HG03108 (cell line): ENCODE results near the gene NSUN7.

Source experiments
- ATAC-seq: cut with Tn5 transposase; IDR thresholded peaks from one replicate; pipeline ENCODE4 v1.9.1; 2021; ENCODE audit warnings: moderate library complexity; ENCODE audit not compliant: unreplicated experiment

Gene NSUN7

DNA sequence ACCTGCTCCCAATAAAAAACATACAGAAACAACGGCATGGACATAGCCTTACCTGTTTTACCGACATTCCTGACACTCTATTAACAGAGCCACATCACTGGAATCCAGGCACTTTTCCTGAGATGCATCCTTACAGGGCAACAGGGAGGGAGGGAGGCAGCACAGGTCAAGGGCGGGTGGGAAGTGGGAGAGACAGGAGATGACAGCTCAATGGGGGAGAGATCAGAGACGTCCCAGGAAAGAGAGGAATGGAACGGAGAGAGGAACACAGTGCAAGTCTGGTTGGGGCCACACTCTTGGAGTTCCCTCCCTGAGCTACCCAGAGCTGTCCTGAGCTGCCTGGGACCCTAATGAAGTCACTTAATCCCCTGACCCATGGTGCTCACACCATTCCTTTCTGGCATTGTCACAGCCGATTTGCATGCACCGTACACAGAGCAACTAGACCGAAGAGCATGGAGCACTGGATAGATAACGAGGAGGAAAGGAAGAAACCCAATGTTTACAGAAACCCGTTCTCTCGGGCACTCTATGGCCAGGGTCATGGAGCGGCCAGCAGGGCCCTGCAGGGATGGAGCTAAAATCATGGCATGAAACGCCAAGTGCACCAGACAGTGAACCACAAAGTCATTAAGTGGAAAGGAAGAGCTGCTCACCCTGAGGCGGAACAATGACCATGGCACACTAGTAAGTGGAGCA is 93.1 kb downstream of the NSUN7 start:
- ATAC-seq, result no peak

DNA sequence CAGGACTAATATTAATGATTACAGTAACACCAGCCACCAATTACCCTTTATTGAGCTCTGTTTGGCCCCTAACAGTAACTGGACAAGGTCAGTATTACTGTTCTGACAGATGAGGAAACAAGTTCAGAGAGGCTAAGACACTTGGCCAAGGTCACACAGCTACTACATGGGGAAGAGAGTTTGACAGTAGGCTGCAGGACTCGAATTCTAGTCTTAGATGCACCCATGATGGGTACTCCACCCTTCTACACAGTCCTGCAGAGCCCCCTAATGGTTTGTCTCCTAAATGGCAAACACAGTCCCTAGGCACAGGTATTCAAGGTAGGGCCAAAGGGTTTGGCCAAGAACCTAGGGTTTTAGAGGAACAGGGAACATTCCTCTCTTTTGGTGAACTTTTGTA is 93.9 kb downstream of the NSUN7 start:
- peak; percentile 41 for ATAC-seq

DNA sequence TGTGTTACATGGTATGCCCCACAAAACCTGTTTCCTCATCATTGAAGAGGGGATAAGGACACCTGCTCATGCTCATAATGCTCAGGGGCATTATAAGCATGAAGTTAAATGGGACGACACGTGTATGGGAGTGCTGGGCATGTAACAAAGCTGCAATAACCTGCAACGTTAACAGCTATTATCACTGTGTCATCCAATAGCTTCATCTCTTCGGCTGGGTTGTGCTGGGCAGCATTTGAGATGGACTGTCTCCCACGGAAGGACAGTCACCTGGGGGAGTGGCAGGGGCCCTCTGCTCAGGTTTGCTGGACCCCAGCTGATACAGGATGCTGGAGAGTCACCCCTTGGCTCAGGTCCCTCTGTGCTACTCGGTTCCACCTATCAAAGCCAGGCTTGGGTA is 94.5 kb downstream of the NSUN7 start:
- ATAC-seq, result no peak

DNA sequence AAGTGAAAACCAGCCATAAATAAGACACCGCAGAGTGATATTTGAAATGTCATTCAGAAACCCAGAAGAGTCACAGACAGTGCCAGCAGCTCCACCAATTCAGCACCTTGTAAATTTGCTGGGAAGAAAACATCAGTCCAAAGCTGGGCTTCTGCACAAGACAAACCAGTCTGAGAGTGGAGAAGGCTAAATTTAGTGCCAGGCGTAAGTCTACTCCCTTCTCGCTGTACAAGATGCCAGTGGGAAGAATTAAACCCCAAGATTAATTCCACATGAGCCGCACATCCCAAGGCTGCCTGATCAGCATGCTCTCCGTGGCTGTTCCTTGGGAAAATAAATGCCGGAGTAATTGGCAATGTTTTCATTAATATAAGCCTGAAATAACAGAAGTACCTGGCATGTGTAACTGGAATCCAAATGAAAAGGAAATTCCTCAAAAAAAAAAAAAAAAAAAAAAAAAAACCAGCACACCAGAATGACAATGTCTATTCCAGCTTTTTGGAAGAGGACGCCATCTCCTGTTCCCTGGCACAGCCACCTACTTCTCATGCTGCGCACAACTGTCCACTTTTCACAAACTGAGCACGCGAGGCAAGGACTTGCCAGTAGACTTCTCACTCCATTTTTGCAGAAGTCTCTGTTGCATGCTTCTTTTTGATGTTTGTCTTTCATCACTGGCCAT is 95.5 kb downstream of the NSUN7 start:
- no peak for ATAC-seq

DNA sequence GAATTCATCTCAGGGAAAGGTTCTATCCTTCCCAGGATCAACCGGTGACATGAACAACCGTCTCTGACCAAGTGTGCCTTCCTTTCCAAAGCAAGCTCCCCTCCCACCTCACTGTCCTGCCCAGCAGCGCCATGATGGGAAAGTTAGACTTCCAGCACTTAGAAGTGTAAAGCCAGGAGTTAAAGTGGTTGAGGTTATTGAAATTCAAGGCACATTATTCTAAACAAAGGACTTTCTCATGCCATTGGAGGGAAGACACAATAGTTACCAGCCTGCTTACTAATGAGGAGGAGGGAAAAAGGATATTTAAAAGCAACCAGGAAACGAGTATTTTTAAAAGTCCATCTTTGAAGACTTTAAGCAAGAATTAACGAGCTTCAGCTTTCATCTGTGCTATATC is 96.8 kb downstream of the NSUN7 start:
- no peak for ATAC-seq

DNA sequence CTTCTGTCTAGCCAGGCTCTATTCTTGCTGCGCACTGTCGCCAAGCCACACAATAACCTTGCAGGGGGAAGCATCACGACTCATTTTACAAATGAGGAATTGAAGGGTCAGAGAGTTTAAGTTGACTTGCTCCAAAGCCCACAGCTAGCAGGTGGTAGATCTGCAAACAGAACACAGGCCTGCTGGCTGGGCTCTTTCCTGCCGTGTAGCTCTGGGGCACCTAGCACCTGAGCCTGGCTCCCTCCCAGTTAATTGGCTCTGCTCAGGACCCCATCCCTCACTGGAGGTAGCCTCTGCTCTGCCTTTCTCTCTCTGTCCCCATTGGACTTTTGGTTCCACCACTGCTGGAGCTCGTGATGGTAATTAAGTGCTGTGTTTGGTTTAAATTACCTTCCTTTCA is 98.5 kb downstream of the NSUN7 start:
- ATAC-seq, result no peak

DNA sequence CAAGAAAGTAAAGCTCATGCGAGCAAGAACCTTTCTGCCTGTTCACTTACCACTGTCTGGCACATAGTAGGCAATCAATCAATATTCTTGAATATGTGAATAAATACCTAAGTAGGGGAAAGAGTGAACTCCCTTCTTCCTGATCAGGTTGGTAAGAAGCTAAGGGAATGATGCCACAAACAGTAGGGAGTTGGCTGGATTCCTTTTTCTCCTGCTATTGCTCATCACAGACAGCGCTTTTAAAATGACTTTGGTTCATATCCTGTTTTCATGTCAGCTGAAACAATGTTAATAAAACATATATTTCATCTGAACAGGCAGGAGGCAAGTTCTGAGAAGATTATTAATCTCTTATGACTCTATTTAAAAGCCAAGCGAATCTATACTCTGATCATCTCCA is 99.2 kb downstream of the NSUN7 start:
- no peak for ATAC-seq

DNA sequence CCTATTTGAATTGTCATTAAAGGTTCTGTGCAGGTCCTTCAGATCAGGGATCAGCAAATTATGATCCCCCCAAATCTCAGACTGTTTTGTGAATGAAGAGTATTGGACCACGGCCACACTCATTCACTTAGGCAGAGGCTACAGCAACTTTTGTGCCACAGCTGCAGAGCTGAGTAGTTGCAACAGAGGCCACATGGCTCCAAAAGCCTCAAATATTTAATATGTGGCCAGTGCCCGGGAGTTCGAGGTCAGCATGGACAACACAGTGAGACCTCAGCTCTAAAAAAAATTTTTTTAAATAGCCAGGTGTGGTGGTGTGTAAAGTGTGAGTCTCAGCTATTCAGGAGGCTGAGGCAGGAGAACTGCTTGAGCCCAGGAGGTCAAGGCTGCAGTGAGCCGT is 100.7 kb downstream of the NSUN7 start:
- ATAC-seq, result no peak

DNA sequence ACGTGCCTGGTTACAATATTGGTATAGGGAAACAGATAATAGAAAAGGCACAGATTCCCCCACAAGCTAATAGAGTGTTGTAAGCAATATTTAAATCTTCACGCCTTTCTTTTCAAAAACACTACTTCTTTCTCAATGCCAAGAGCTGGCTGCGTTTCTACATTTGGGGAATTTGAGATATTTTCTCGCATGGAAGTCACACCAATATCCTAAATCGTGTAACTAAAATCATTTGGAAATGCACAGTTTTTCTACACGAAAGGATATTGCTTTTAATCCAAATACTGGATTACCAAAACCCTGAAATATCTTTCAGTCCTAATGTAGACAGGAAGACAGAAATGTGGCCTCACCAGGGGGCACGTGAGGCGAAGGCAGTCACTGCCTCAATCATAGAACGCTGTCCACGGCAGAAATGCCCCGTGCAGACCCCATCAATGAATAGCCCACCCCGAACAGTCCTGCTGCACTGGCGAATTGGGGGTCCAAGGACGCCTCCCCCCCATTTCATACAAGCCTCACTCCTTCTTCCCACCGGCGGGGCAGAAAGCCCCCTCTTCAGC is 106.6 kb downstream of the NSUN7 start:
- ATAC-seq, result no peak

DNA sequence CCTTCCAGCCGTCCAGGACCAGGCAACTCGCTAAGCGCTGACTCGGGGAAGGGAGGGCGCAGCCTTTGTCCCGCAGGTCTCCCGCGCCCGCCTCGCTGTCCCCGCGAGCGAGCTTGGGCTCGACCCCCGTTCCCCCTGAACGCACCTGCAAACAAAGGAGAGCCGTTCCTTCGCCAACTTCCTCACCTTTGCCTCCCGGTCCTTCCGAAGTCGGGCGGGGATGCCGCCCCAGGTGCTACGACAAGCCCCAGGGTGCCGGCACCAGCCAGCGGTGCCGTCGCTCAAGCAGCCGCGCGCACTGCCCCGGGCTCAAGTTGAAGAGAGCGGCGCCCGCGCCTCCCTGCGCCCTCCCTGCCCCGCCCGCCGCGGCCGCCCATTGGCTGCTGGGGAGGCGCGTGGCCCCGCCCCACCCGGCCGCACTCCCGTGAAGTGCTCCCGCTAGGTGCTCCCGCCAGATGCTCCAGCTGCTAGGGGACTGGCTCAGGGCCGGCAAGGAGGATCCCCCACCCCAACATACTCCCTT is 107.1 kb downstream of the NSUN7 start:
- peak; percentile 91 for ATAC-seq

DNA sequence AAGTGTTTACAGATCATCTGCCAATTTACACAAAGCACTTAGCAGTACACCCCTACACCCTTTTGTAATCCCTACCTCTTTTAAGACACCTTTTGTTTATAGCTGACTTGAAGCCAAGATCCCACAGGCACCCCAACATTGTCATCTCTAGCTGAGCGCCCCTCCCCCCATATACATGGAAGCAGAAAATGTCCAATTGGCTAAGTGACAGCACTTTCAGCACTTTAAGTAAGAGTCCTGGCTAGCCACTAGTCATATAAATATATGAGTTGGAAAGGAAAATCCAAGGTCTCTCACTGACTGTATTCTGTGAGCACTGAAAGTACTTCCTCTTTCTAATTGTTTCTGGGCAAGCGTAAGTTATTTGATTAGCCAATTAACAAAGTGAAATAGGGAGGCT is 108.2 kb downstream of the NSUN7 start:
- ATAC-seq, result no peak

DNA sequence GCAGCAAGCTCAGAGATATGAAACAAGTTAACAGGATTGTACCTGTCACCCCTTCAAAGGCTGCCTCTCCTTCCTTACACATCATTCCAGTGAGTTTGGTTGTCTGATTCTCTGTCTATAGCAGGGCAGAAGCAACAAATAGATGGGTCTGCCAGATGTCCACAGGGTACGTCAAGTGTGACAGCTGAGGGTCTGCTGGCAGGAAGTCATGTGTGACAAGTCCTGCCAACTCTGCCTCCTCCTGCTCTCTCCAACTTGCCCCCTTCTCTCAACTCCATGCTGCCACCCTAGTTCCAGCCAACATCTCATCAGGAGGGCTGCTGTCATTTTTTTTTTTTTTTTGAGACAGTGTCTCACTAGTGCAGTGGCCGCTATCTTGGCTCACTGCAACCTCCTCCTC is 109.2 kb downstream of the NSUN7 start:
- no peak for ATAC-seq
